NT2/D1 (cell line): ENCODE results near the gene BEND3.

Experiments used
- SUZ12 ChIP-seq: IDR thresholded peaks from 2 replicates; pipeline ENCODE4 v1.6.1; 2011; ENCODE audit not compliant: insufficient read length, insufficient read depth; ENCODE audit errors: extremely low read depth
- ZNF274 ChIP-seq: IDR thresholded peaks from 2 replicates; pipeline ENCODE4 v1.6.1; 2011; ENCODE audit warnings: mild to moderate bottlenecking, low read depth, low read length

GRCh38 chr6:107121964-107122495, 6.7 kb upstream of the BEND3 start:
- TF ChIP-seq ZNF274 (no peak), SUZ12 (no peak)
